SU-DHL-6 (cell line): ENCODE data around the gene SOX5.

Experiments
- H2AFZ ChIP-seq: fragments of 200-600 bp; sonication (generic); 2 replicates; pipeline ENCODE4 v1.6.1; 2014; ENCODE audit warnings: low read depth, mild to moderate bottlenecking, moderate library complexity, mixed read lengths, antibody characterized with exemption, low read length; ENCODE audit not compliant: severe bottlenecking
- H3F3A ChIP-seq: fragments of 200-600 bp; shearing (Covaris generic); 2 replicates; pipeline ENCODE4 v1.6.0; 2016; ENCODE audit warnings: antibody characterized with exemption, mild to moderate bottlenecking; ENCODE audit not compliant: insufficient read depth
- H3K27ac ChIP-seq: fragments of 200-600 bp; sonication (generic); 2 replicates; pipeline ENCODE4 v1.5.1; 2016; ENCODE audit warnings: low read depth, mild to moderate bottlenecking, low read length, moderate library complexity, mixed read lengths
- H3K27me3 ChIP-seq: fragments of 200-600 bp; sonication (generic), shearing (Covaris generic); 2 replicates; pipeline ENCODE4 v1.6.0; 2014; ENCODE audit warnings: mild to moderate bottlenecking, low read length
- H3K36me3 ChIP-seq: fragments of 200-600 bp; sonication (generic); 2 replicates; pipeline ENCODE4 v1.6.1; 2014; ENCODE audit warnings: mild to moderate bottlenecking, low read length, mixed read lengths
- H3K4me2 ChIP-seq: fragments of 300-600, 200-600 bp; shearing (Covaris generic), sonication (generic); 2 replicates; pipeline ENCODE4 v1.6.0; 2014; ENCODE audit warnings: low read length, low read depth, mild to moderate bottlenecking; ENCODE audit not compliant: poor library complexity, severe bottlenecking
- H3K4me3 ChIP-seq: fragments of 200-600 bp; sonication (generic); 2 replicates; pipeline ENCODE4 v1.5.1; 2014; ENCODE audit warnings: antibody characterized with exemption, low read length, mild to moderate bottlenecking, mixed read lengths; ENCODE audit not compliant: insufficient read depth, poor library complexity, severe bottlenecking
- H3K79me2 ChIP-seq: fragments of 200-600 bp; sonication (generic); 2 replicates; pipeline ENCODE4 v1.6.1; 2014; ENCODE audit warnings: mild to moderate bottlenecking, low read length, moderate library complexity; ENCODE audit not compliant: insufficient read depth
- H3K9ac ChIP-seq: fragments of 200-600 bp; sonication (generic); 2 replicates; pipeline ENCODE4 v1.7.0; 2014; ENCODE audit warnings: mild to moderate bottlenecking, low read length
- H3K9me2 ChIP-seq: fragments of 200-600 bp; sonication (generic); replicated peaks from 2 replicates; pipeline ENCODE4 v1.6.1; 2014; ENCODE audit warnings: low read length; ENCODE audit not compliant: insufficient read depth
- H3K9me3 ChIP-seq: fragments of 200-600 bp; sonication (generic); 2 replicates; pipeline ENCODE4 v1.6.1; 2014; ENCODE audit warnings: low read length, mixed read lengths; ENCODE audit not compliant: insufficient read depth
- H4K20me1 ChIP-seq: fragments of 200-600 bp; sonication (generic); 2 replicates; pipeline ENCODE4 v1.6.1; 2014; ENCODE audit warnings: low read depth, mild to moderate bottlenecking, antibody characterized with exemption, low read length, moderate library complexity, mixed read lengths
- CTCF ChIP-seq: fragments of 200-600 bp; sonication (generic); IDR thresholded peaks from one replicate; pipeline ENCODE4 v1.5.1; 2017; ENCODE audit warnings: antibody characterized with exemption, mild to moderate bottlenecking, low read length, moderate library complexity; ENCODE audit not compliant: insufficient read depth, poor library complexity, severe bottlenecking
- EZH2phosphoT487 ChIP-seq: fragments of 200-600 bp; sonication (generic), shearing (Covaris generic); conservative IDR thresholded peaks from 2 replicates; pipeline ENCODE4 v1.6.1; 2018; ENCODE audit warnings: mild to moderate bottlenecking, antibody characterized with exemption, low read length, moderate library complexity, mixed read lengths

Gene SOX5

DNA sequence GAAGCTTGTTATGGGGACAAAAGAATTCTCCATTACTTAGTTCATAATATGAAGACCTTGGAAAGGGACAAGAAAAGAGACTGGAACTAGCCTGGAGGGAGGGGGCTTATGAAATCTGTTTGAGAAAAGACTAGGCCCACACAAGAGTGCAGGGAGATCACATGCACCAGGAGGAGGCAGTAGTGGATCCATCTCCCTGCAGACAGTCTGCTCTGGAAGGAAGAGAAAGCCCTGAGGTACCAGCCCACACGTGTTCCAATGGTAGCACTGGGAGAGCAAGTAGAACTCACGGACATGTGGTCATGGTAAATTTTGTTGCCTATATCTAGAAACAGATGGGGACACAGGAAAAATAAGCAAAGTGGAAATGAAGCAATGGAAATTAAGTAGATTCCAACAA is 445.4 kb downstream of the SOX5 start:
- Histone ChIP-seq H3K27me3 (no peaks in the 10 kb centered on the region), H3K27ac (no peak overlapping the region), H3K9me2 (no peaks in the 10 kb centered on the region), H3K9ac (no peak overlapping the region), H3K4me3 (no peak overlapping the region), H3K36me3 (no peaks in the 10 kb centered on the region), H3F3A (no peaks in the 10 kb centered on the region), H3K4me2 (no peak overlapping the region), H3K9me3 (no peaks in the 10 kb centered on the region), H2AFZ (no peak overlapping the region), H3K79me2 (no peaks in the 10 kb centered on the region), H4K20me1 (no peaks in the 10 kb centered on the region)
- TF ChIP-seq CTCF (no peak), EZH2phosphoT487 (no peak)

DNA sequence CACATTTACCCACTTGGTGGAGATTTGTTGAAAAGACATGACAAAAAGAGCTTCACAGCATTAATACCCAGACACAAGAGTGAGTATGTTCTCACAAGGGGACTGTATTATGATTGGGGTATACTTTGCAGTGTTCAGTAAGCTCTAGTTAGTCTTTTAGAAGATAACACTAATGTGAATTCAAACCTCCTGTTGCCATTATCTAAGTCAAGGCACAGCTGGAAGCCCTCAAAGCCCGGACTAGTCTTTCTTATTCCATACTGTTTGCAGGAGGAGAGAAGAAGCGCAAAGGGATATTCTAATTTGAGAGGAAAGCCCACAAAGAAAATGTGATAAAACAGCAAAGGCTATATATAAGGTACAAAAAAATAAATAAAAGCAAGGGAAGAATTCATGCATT is 445.9 kb downstream of the SOX5 start:
- H3K36me3 ChIP-seq = no peaks in the 10 kb centered on the region
- H2AFZ ChIP-seq = no peak overlapping the region
- H3K9ac ChIP-seq = no peak overlapping the region
- no peak overlapping the region for H3K27ac ChIP-seq
- H3K9me2 ChIP-seq = no peaks in the 10 kb centered on the region
- H3K27me3 ChIP-seq = no peaks in the 10 kb centered on the region
- H3K9me3 ChIP-seq = no peaks in the 10 kb centered on the region
- TF ChIP-seq EZH2phosphoT487 = no peak
- TF ChIP-seq CTCF = no peak
- no peaks in the 10 kb centered on the region for H3K79me2 ChIP-seq
- no peaks in the 10 kb centered on the region for H4K20me1 ChIP-seq
- no peak overlapping the region for H3K4me3 ChIP-seq
- no peak overlapping the region for H3K4me2 ChIP-seq
- no peaks in the 10 kb centered on the region for H3F3A ChIP-seq

DNA sequence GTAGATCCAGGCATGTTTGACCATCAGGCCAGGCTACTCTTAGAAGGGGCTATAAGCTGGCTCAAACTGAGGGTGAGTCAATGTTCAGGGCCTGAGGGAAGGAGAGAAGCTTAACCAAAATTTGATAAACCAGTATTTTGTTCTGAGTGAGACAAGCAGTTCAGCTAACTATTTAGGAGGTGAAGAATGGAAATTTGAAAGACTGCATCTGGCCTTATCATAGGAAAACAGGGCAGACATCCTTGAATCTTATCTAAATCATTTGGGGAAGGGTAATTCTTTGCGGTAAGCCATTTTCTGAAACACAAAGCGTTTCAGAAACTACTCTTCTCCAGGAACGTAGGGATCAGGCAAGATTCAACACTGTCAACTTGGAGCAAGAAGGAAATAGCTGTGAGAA is 447.2 kb downstream of the SOX5 start:
- Histone ChIP-seq H2AFZ (no peak overlapping the region), H3K27me3 (no peaks in the 10 kb centered on the region), H4K20me1 (no peaks in the 10 kb centered on the region), H3K4me2 (no peak overlapping the region), H3K4me3 (no peak overlapping the region), H3K9me2 (no peaks in the 10 kb centered on the region), H3K9me3 (no peaks in the 10 kb centered on the region), H3K36me3 (no peaks in the 10 kb centered on the region), H3K79me2 (no peaks in the 10 kb centered on the region), H3K27ac (no peak overlapping the region), H3F3A (no peaks in the 10 kb centered on the region), H3K9ac (no peak overlapping the region)
- TF ChIP-seq EZH2phosphoT487 = no peak
- TF ChIP-seq CTCF = no peak

DNA sequence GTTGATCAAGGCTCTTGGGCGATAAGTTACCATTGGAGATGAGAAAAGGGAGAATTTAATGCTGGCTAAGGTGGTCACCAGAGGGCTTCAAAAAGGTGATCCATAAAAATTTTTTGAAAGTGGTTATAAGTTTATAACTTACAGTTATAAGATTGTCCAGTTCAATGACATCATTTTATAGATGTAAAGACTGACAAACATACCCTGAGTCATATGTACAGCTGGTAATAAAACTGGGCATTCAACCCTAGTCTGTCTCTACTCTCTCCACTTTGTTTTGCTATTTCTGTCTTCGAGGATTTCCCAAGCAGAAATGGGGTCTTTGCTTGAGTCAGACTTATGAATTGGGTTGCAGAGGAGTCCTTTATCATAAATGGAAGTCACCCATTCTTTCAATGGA is 454.0 kb downstream of the SOX5 start:
- H3F3A ChIP-seq = no peaks in the 10 kb centered on the region
- no peaks in the 10 kb centered on the region for H4K20me1 ChIP-seq
- no peak overlapping the region for H3K9ac ChIP-seq
- H2AFZ ChIP-seq = no peak overlapping the region
- no peaks in the 10 kb centered on the region for H3K27me3 ChIP-seq
- H3K27ac ChIP-seq = no peak overlapping the region
- H3K9me3 ChIP-seq = no peaks in the 10 kb centered on the region
- no peak overlapping the region for H3K4me3 ChIP-seq
- H3K36me3 ChIP-seq = no peaks in the 10 kb centered on the region
- H3K4me2 ChIP-seq = no peak overlapping the region
- H3K9me2 ChIP-seq = no peaks in the 10 kb centered on the region
- TF ChIP-seq CTCF (no peak), EZH2phosphoT487 (no peak)
- H3K79me2 ChIP-seq = no peaks in the 10 kb centered on the region
